Endothelial cell of umbilical vein (primary cell): ENCODE results near the gene SEC11A.

Experiments
- CTCF ChIP-seq, 2 donors: IDR thresholded peaks; 1 replicate in 1 of 2; 2 replicates in 1 of 2; pipeline ENCODE4 v1.5.1; 2011; ENCODE audit warnings: low read length in 2 of 2, mild to moderate bottlenecking in 2 of 2, moderate library complexity in 2 of 2, control low read depth in 1 of 2, inconsistent platforms in 1 of 2, low read depth in 1 of 2; ENCODE audit not compliant: insufficient read depth in 1 of 2; ENCODE audit errors: extremely low read depth in 1 of 2
- JUN ChIP-seq: IDR thresholded peaks from 2 replicates; pipeline ENCODE4 v1.6.1; 2011; ENCODE audit warnings: borderline replicate concordance, low read depth; ENCODE audit not compliant: insufficient read length, insufficient read depth
- POLR2A ChIP-seq: IDR thresholded peaks from 2 replicates; pipeline ENCODE4 v1.6.1; 2012; ENCODE audit warnings: low read depth, mild to moderate bottlenecking, control low read depth, low read length
- POLR2AphosphoS5 ChIP-seq: IDR thresholded peaks from 2 replicates; pipeline ENCODE4 v1.6.1; 2012; ENCODE audit warnings: low read depth, mild to moderate bottlenecking, control low read depth, low read length, moderate library complexity; ENCODE audit not compliant: insufficient read depth

DNA sequence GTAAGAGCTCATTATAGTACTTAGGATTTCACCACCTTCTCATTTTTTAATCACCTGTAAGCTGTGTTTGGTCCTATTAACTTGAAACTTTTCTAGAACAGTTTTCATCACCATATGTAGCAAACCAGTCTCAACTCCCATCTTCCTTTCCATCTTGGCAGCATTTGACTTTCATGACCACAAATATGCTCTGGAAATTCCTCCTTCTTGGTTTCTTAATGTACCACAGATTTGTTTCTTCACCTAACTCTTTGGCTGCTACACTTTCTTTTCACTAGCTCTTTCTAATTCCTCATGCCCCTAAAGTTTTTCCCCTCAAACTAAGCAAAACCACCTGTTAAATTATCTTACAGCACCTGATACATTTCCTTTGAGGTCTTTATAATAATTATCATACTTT, 44.7 kb downstream of the SEC11A start:
- TF ChIP-seq CTCF (IDR thresholded peaks at IDR 0.05; ENCODE audit: extremely low read depth in 1 of 2, insufficient read depth in 1 of 2, low read depth in 1 of 2, low read length in 2 of 2) (no peak), POLR2A (no peak), JUN (no peak), POLR2AphosphoS5 (no peak)
